SK-N-MC (cell line): ENCODE results near the gene LGR5.

ENCODE experiments used
- EZH2 ChIP-seq: fragments of 200-600 bp; sonication (generic); IDR thresholded peaks from one replicate; pipeline ENCODE4 v1.6.1; 2017; ENCODE audit warnings: antibody characterized with exemption
- POLR2AphosphoS5 ChIP-seq: IDR thresholded peaks from 2 replicates; pipeline ENCODE4 v1.6.1; 2012; ENCODE audit warnings: mild to moderate bottlenecking, low read depth, low read length, borderline replicate concordance

GRCh38 chr12:71621938-71622337, 182.3 kb downstream of the LGR5 start:
- TF ChIP-seq EZH2 (no peak), POLR2AphosphoS5 (no peak)
